HG02642 (cell line): Measurements from ENCODE around the gene B3GALT6.
"Not testable (repeated sequence)": the region's sequence is repeated elsewhere in the genome, so short reads cannot be mapped to it uniquely, and the experiment has no call there.

Experiments used
- ATAC-seq: cut with Tn5 transposase; IDR thresholded peaks from one replicate; pipeline ENCODE4 v1.9.1; 2021; ENCODE audit warnings: mild to moderate bottlenecking; ENCODE audit not compliant: unreplicated experiment, poor library complexity

Gene B3GALT6

GRCh38 chr1:1242461-1243265, 10.6 kb downstream of the B3GALT6 start:
- ATAC-seq, result no peak

DNA sequence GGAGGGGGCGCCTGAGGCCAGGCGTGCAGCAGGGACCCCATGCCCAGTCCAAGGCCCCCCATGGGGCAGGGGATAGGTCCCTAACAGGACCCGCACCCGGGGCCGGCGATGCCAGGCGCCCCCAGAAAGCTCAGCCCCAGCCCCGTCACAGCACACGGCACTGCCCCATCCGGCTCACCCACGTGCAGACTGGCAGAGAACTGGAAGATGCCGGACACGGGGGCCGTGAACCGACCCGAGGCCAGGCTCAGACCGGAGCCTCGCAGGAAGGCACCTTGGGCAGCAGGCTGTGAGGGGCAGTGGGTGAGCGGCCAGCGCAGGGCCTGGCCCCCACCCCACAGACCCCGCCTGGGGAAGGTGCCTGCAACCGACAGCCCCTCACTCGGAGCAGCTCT, 11.2 kb downstream of the B3GALT6 start:
- no peak for ATAC-seq

GRCh38 chr1:1243807-1244191, 11.8 kb downstream of the B3GALT6 start:
- no peak for ATAC-seq

- ATAC-seq, result no peak
Observed at GRCh38 chr1:1244192-1244811, 12.3 kb downstream of the B3GALT6 start.

GRCh38 chr1:1245178-1245816, 13.3 kb downstream of the B3GALT6 start:
- no peak for ATAC-seq

GRCh38 chr1:1245817-1246576, 14.0 kb downstream of the B3GALT6 start:
- ATAC-seq, result no peak

- ATAC-seq, result no peak
Observed at GRCh38 chr1:1246577-1247340, 14.7 kb downstream of the B3GALT6 start, which contains the start of gene C1QTNF12. C1QTNF12 (minus strand) TSS chr1:1246722; CDS start chr1:1246690, 32 bp downstream.

- ATAC-seq, result no peak
Observed at GRCh38 chr1:1247341-1247913, 15.4 kb downstream of the B3GALT6 start.

GRCh38 chr1:1248009-1248913, 16.2 kb downstream of the B3GALT6 start:
- not testable (repeated sequence) for ATAC-seq

DNA sequence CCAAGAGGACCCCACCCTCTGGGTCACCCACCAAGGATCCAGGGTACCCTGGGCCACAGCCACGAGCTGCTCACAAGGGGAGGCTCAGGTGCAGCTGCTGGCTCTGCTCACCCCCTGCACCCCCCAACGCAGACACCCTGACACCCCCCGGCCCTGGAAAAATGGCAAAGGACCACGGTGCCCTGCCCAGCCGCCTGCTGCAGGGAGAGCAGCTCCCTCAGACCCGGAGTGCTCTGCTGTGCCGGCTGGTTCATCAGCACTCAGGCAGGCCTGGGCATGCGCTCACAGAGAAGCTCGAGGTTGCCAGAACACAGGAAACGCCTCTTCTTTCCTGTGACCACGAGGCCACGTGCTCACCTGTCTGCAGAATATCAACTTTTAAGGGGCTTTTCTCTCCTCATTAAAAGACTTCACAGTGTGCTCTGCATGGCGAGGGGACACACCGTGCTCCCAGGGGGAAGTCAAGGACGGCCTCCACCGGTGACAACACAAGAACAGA, 18.8 kb downstream of the B3GALT6 start:
- no peak for ATAC-seq

DNA sequence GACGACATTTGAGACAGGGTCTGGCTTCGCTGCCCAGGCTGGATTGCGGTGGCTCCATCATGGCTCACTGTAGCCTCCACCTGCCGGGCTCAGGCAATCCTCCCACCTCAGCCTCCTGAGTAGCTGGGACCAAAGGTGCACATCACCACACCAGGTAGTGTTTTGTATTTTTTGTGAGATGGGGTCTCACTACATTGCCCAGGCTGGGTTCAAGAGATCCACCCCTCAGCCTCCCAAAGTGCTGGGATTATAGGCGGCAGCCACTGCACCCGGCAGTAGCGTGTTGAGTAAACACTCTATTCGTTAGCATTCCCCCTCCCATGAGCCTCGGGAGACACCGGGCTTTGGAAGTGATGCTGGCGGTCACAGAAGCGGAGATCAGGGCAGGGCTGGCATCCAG, 21.3 kb downstream of the B3GALT6 start:
- ATAC-seq, result no peak

- ATAC-seq, result no peak
Observed at GRCh38 chr1:1253972-1254666, 22.1 kb downstream of the B3GALT6 start.

DNA sequence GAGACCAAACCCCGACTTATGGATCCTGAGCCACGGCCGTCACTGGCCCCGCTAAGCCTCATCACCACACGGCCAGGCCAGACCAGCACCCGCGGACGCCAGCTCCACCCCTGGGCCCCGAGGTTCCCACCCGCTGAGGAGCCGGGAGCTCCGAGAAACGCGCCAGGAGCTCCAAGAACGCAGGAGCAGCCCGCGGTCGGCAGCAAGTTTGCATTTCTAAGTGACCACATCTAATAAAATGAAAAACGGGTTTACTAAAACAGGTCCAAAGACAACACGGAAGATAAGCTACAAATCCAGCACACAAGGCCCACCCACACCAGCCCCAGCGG, 22.6 kb downstream of the B3GALT6 start:
- ATAC-seq, result no peak

DNA sequence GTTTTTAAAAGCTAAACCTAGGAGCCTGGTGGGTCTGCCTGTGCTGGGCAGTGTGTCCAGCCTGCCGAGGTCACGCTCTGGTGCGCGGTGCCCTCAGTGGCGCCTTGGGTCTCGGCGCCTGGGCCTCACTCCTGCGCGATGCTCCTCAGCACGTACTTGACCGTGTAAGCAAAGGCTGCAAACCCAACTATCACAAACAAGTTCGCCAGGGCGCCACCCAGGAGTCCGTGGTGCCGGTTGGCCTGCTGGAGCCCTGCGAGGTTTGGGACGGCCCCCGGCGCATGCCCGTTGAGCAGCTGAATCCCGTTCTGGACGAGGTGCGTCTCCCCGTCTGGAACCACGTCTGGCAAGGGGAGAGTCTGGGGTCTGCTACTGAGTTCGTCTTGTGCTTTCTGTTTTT, 23.0 kb downstream of the B3GALT6 start:
- ATAC-seq, result no peak

DNA sequence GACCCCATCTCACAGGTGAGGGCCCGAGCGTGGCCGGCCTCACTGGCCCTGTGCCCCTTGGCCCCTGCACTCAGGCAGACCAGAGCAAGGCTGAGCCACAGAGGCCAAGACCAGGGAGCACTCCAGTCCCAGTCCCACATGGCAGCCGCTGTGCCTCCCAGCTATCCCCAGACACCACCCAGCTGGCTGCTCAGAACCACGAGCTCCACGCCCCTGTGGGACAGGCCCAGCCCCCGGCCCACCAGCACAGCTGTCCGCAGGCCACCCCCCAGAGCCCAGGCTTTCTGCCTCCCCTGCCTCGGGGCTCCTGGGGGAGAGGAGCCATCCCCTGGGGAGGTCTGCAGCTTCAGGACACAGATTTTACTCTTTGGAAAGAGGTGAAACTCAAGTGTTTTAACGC, 23.6 kb downstream of the B3GALT6 start:
- ATAC-seq, result no peak

DNA sequence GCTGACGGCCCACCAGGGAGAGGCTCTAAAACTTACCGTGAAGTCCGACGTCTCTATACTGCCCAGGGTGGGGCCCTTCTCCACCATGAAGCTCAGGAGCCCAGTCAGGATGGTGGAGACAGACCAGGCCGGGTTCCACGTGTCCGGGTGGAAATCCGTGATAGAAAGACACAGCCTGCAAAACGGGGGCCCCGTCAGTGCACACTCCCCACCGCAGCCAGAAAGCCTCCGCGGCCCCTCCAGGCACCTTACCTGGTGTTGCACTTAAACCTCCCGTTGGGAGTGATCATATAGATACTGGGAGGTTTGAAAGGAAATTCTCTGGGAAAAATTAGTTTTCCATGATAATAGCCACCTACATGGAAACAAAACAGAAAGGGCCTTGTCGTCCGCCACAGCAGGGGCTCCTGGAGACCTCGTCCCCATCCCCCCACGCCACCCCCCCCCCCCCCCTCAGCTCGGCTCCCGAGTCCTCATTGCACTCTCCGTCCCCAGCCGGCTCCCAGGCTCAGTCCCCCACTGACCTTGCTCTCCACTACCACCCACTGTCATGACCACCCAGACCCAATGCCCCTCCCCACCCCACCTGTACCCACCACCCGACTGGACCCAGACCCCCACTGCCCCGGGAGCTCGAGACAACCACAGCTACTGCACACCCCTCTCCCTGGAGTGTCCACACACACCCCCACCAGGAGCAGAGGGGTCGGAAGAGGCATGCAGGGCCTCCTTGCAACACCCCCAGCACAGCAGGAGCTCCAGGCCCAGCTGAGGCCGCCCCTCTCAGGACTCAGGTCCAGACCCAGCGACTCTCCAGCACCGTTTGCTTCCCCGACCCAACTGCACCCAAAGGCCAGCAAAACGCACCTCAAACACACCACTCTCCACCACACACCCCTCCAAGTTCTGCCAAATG, 25.2 kb downstream of the B3GALT6 start:
- no peak for ATAC-seq

- no peak for ATAC-seq
Observed at GRCh38 chr1:1259119-1259488, 27.1 kb downstream of the B3GALT6 start.
